HUDEP-2 (cell line): ENCODE data around the gene GNAT2.

Experiments
- DNase-seq, 76 experiments: peaks; one replicate each; lab custom pipeline; 2025; ENCODE audit not compliant: unreplicated experiment in 76 of 76; lab: John Stamatoyannopoulos, UW

GNAT2 gene

GRCh38 chr1:109629372-109630030, 10.1 kb upstream of the GNAT2 start:
- DNase-seq = no peak

- DNase-seq = no peak
Observed at GRCh38 chr1:109628540-109629321, 9.3 kb upstream of the GNAT2 start.

- DNase-seq = no peak
Observed at GRCh38 chr1:109627692-109628399, 8.4 kb upstream of the GNAT2 start.

- DNase-seq = no peak
Observed at GRCh38 chr1:109626682-109627408, 7.4 kb upstream of the GNAT2 start.

GRCh38 chr1:109625601-109626560, 6.5 kb upstream of the GNAT2 start:
- DNase-seq = no peak

GRCh38 chr1:109625176-109625575, 5.8 kb upstream of the GNAT2 start:
- DNase-seq = no peak

GRCh38 chr1:109624201-109625010, 5.0 kb upstream of the GNAT2 start:
- peak in 9 of 76 experiments; percentile 11 to 37 (median 21) for DNase-seq

GRCh38 chr1:109623601-109624161, 4.3 kb upstream of the GNAT2 start:
- DNase-seq = peak in 41 of 76 experiments; percentile 13 to 70 (median 30)

GRCh38 chr1:109622895-109623294, 3.5 kb upstream of the GNAT2 start:
- DNase-seq = peak in 37 of 76 experiments; percentile 9 to 62 (median 33)

GRCh38 chr1:109622137-109622892, 2.9 kb upstream of the GNAT2 start:
- DNase-seq = no peak

- DNase-seq = peak in 3 of 76 experiments; percentile 8 to 27 (median 17)
Observed at GRCh38 chr1:109621379-109622136, 2.1 kb upstream of the GNAT2 start.

- peak in 73 of 76 experiments; percentile 11 to 90 (median 72) for DNase-seq
Observed at GRCh38 chr1:109620841-109621286, 1.4 kb upstream of the GNAT2 start.

- no peak for DNase-seq
Observed at GRCh38 chr1:109620401-109620791, 980 bp upstream of the GNAT2 start.

GRCh38 chr1:109618661-109619575, 498 bp downstream of the GNAT2 start:
- DNase-seq = peak in 2 of 76 experiments; percentile 32 to 63

- DNase-seq = no peak
Observed at GRCh38 chr1:109617291-109617801, 2.1 kb downstream of the GNAT2 start.

GRCh38 chr1:109616391-109616790, 3.0 kb downstream of the GNAT2 start:
- no peak for DNase-seq
